HEK293 (cell line): ENCODE measurements around the gene RPSA.

Experiments
- CTCF ChIA-PET: fragments of 350-600 bp; formaldehyde crosslinking; extraction: SDS; loops from one replicate; lab custom pipeline; 2021; ENCODE audit warnings: antibody characterized with exemption; lab: Yijun Ruan, JAX
- POLR2A ChIA-PET: fragments of 300-600 bp; formaldehyde crosslinking; extraction: SDS; loops from one replicate; lab custom pipeline; 2020; ENCODE audit warnings: antibody characterized with exemption, inconsistent platforms; lab: Yijun Ruan, JAX
- H3K27ac ChIP-seq: fragments of 200-500 bp; sonication (Bioruptor generic); 2 replicates; pipeline ENCODE4 v1.5.1; 2014; ENCODE audit warnings: low read depth, low read length, control low read depth, inconsistent platforms; ENCODE audit errors: extremely low read depth
- H3K36me3 ChIP-seq, 2 experiments: fragments of 200-500 bp in 1 of 2; sonication (Bioruptor generic) in 1 of 2; 1 replicate in 1 of 2; 2 replicates in 1 of 2; pipeline ENCODE4 v1.5.1; 2014 to 2017; ENCODE audit warnings: inconsistent platforms in 2 of 2, low read length in 2 of 2; ENCODE audit not compliant: control insufficient read depth in 2 of 2, insufficient read depth in 1 of 2
- H3K4me1 ChIP-seq: fragments of 200-500 bp; sonication (Bioruptor generic); 2 replicates; pipeline ENCODE4 v1.5.1; 2014; ENCODE audit warnings: mild to moderate bottlenecking, low read length, inconsistent platforms; ENCODE audit not compliant: control insufficient read depth, insufficient read depth
- H3K4me3 ChIP-seq: 2 replicates; pipeline ENCODE4 v1.5.1; 2011; ENCODE audit warnings: low read depth, mild to moderate bottlenecking, control low read depth, low read length, moderate library complexity
- H3K9me3 ChIP-seq: fragments of 200-500 bp; sonication (Bioruptor generic); 2 replicates; pipeline ENCODE4 v1.5.1; 2014; ENCODE audit warnings: low read depth, low read length, inconsistent platforms; ENCODE audit not compliant: control insufficient read depth, insufficient read depth
- KLF10 ChIP-seq: fragments of 450-650 bp; IDR thresholded peaks from 2 replicates; pipeline ENCODE4 v1.5.1; 2018; ENCODE audit warnings: missing biosample characterization, mild to moderate bottlenecking, missing genetic modification characterization
- PATZ1 ChIP-seq: fragments of 450-650 bp; formaldehyde crosslinking; IDR thresholded peaks from 2 replicates; pipeline ENCODE4 v1.5.1; 2016; ENCODE audit warnings: missing biosample characterization, missing genetic modification characterization
- PRDM2 ChIP-seq: fragments of 450-650 bp; formaldehyde crosslinking; IDR thresholded peaks from 2 replicates; pipeline ENCODE4 v1.5.1; 2016; ENCODE audit warnings: missing biosample characterization, missing genetic modification characterization, borderline replicate concordance
- PRDM6 ChIP-seq: fragments of 450-650 bp; formaldehyde crosslinking; IDR thresholded peaks from 2 replicates; pipeline ENCODE4 v1.5.1; 2017; ENCODE audit warnings: missing biosample characterization, missing genetic modification characterization
- SP2 ChIP-seq: fragments of 450-650 bp; formaldehyde crosslinking; IDR thresholded peaks from 2 replicates; pipeline ENCODE4 v1.5.1; 2016; ENCODE audit warnings: missing biosample characterization, missing genetic modification characterization
- ZBTB7A ChIP-seq: fragments of 450-650 bp; formaldehyde crosslinking; IDR thresholded peaks from 2 replicates; pipeline ENCODE4 v1.5.1; 2016; ENCODE audit warnings: low read depth, missing biosample characterization, missing genetic modification characterization
- ZBTB8A ChIP-seq: fragments of 450-650 bp; formaldehyde crosslinking; IDR thresholded peaks from 2 replicates; pipeline ENCODE4 v1.5.1; 2016; ENCODE audit warnings: missing biosample characterization, missing genetic modification characterization
- ZEB2 ChIP-seq: fragments of 450-650 bp; formaldehyde crosslinking; IDR thresholded peaks from 2 replicates; pipeline ENCODE4 v1.5.1; 2016; ENCODE audit warnings: missing biosample characterization, missing genetic modification characterization
- ZFP37 ChIP-seq: fragments of 450-650 bp; formaldehyde crosslinking; IDR thresholded peaks from 2 replicates; pipeline ENCODE4 v1.5.1; 2016; ENCODE audit warnings: missing biosample characterization, missing genetic modification characterization
- ZNF155 ChIP-seq: fragments of 450-650 bp; formaldehyde crosslinking; IDR thresholded peaks from 2 replicates; pipeline ENCODE4 v1.5.1; 2016; ENCODE audit warnings: missing biosample characterization, missing genetic modification characterization
- ZNF23 ChIP-seq: fragments of 450-650 bp; formaldehyde crosslinking; IDR thresholded peaks from 2 replicates; pipeline ENCODE4 v1.5.1; 2016; ENCODE audit warnings: missing biosample characterization, missing genetic modification characterization, borderline replicate concordance
- ZNF391 ChIP-seq: fragments of 450-650 bp; formaldehyde crosslinking; IDR thresholded peaks from 2 replicates; pipeline ENCODE4 v1.5.1; 2016; ENCODE audit warnings: low read depth, missing biosample characterization, missing genetic modification characterization, borderline replicate concordance
- ZNF426 ChIP-seq: fragments of 450-650 bp; formaldehyde crosslinking; IDR thresholded peaks from 2 replicates; pipeline ENCODE4 v1.5.1; 2017; ENCODE audit warnings: missing biosample characterization, missing genetic modification characterization, mild to moderate bottlenecking, inconsistent platforms, moderate library complexity
- ZNF610 ChIP-seq: fragments of 450-650 bp; formaldehyde crosslinking; IDR thresholded peaks from 2 replicates; pipeline ENCODE4 v1.5.1; 2016; ENCODE audit warnings: missing biosample characterization, missing genetic modification characterization, borderline replicate concordance
- ZNF621 ChIP-seq: fragments of 450-650 bp; formaldehyde crosslinking; IDR thresholded peaks from 2 replicates; pipeline ENCODE4 v1.5.1; 2017; ENCODE audit warnings: missing biosample characterization, missing genetic modification characterization
- ZNF776 ChIP-seq: fragments of 450-650 bp; formaldehyde crosslinking; IDR thresholded peaks from 2 replicates; pipeline ENCODE4 v1.5.0; 2017; ENCODE audit warnings: missing biosample characterization, missing genetic modification characterization, borderline replicate concordance
- ZNF791 ChIP-seq: fragments of 450-650 bp; formaldehyde crosslinking; IDR thresholded peaks from 2 replicates; pipeline ENCODE4 v1.5.1; 2016; ENCODE audit warnings: missing biosample characterization, missing genetic modification characterization

Gene RPSA

GRCh38 chr3:39406368-39407258, at the start of gene RPSA (continued):
- 0 out of 2 replicates have a peak, but pooled peaks have one; percentile 22 for TF ChIP-seq ZNF391
- TF ChIP-seq PRDM2, result no peak
- no peak for TF ChIP-seq ZNF23
- TF ChIP-seq ZBTB8A (tag by site-specific recombination), result peak; percentile 92
- TF ChIP-seq, all 188 proteins: peak for 32

GRCh38 chr3:39358333-39358732, 48.2 kb upstream of the RPSA start:
- Histone ChIP-seq H3K4me1 (no peaks in the 10 kb centered on the region), H3K4me3 (no peak overlapping the region), H3K9me3 (no peaks in the 10 kb centered on the region), H3K27ac (no peak overlapping the region), H3K36me3 (no peaks in the 10 kb centered on the region)
- TF ChIP-seq PRDM6 (tag by site-specific recombination) (no peak), ZNF426 (no peak), PATZ1 (no peak), ZNF776 (tag by site-specific recombination) (no peak), SP2 (no peak), ZNF155 (no peak), ZNF610 (tag by site-specific recombination) (no peak), KLF10 (tag by site-specific recombination) (no peak), ZNF621 (no peak), ZEB2 (tag by site-specific recombination) (no peak), ZBTB7A (tag by site-specific recombination) (no peak), ZNF791 (no peak), ZFP37 (tag by site-specific recombination) (no peak)
- POLR2A ChIA-PET, result interaction anchor here (0.7 kb wide), 1 partner anchor 121 kb away, joined by 7 read pairs; no protein-coding TSS in a partner anchor
- CTCF ChIA-PET, result no interaction called here
